ENCODE results near the gene APOM.

APOM gene

GRCh38 chr6:31631681-31632278 is 23.9 kb upstream of the APOM start:
- no peak for DNase-seq

GRCh38 chr6:31632279-31632946 is 23.3 kb upstream of the APOM start:
- no peak for DNase-seq

GRCh38 chr6:31633447-31633846 is 22.2 kb upstream of the APOM start:
- DNase-seq: no peak

GRCh38 chr6:31634131-31634530 is 21.6 kb upstream of the APOM start:
- no peak for DNase-seq

GRCh38 chr6:31634969-31635575 is 20.6 kb upstream of the APOM start:
- no peak for DNase-seq

GRCh38 chr6:31636698-31637596 is 18.7 kb upstream of the APOM start:
- no peak for DNase-seq

- no peak for DNase-seq
These were observed 16.7 kb upstream of the APOM start for GRCh38 chr6:31639043-31639442.

- no peak for DNase-seq
These were observed 16.2 kb upstream of the APOM start for GRCh38 chr6:31639449-31639861.

- DNase-seq: no peak
These were observed 15.1 kb upstream of the APOM start for GRCh38 chr6:31640612-31641011.

GRCh38 chr6:31641370-31641769 is 14.3 kb upstream of the APOM start:
- DNase-seq: no peak

- no peak for DNase-seq
These were observed 12.7 kb upstream of the APOM start for GRCh38 chr6:31642798-31643570.

GRCh38 chr6:31643818-31644454 is 11.8 kb upstream of the APOM start:
- no peak for DNase-seq

GRCh38 chr6:31645325-31645724 is 10.4 kb upstream of the APOM start:
- DNase-seq: no peak

- no peak for DNase-seq
These were observed 4.0 kb upstream of the APOM start for GRCh38 chr6:31651602-31652191.

GRCh38 chr6:31652925-31653724 is 2.6 kb upstream of the APOM start:
- peak; percentile 90 to 92 for DNase-seq

- DNase-seq: no peak
These were observed 933 bp upstream of the APOM start for GRCh38 chr6:31654574-31655348.

- peak; percentile 29 to 31 for DNase-seq
These were observed 1.9 kb downstream of the APOM start for GRCh38 chr6:31657406-31658157.

- DNase-seq: no peak
These were observed 2.5 kb downstream of the APOM start for GRCh38 chr6:31658158-31658688.
